Brain microvascular endothelial cell (primary cell): Measurements from ENCODE around the gene LARGE2.

ENCODE experiments used
- DNase-seq: peaks from one replicate; pipeline ENCODE4 v3.0.0-alpha.2; 2020
- H3K27ac ChIP-seq: fragments of 250-450 bp; sonication (Bioruptor Pico); 2 replicates; pipeline ENCODE4 v1.5.1; 2020; ENCODE audit warnings: mild to moderate bottlenecking, moderate library complexity
- H3K27me3 ChIP-seq: fragments of 250-450 bp; sonication (Bioruptor Pico); replicated peaks from 2 replicates; pipeline ENCODE4 v1.5.1; 2020; ENCODE audit warnings: mild to moderate bottlenecking
- H3K36me3 ChIP-seq: fragments of 250-450 bp; sonication (Bioruptor Pico); replicated peaks from 2 replicates; pipeline ENCODE4 v1.5.1; 2020; ENCODE audit warnings: mild to moderate bottlenecking
- H3K4me3 ChIP-seq: 2 replicates; pipeline ENCODE4 v1.5.1; 2011; ENCODE audit warnings: low read depth, mild to moderate bottlenecking, control low read depth, low read length, moderate library complexity
- CTCF ChIP-seq: IDR thresholded peaks from 2 replicates; pipeline ENCODE4 v1.5.1; 2011; ENCODE audit warnings: low read depth, mild to moderate bottlenecking, moderate library complexity, low read length, control low read depth, inconsistent platforms; ENCODE audit errors: missing control alignments
- in situ Hi-C: cut with HindIII; loops from 2 replicates; pipeline ENCODE4 v1.10.0; 2017; ENCODE audit warnings: low sequenced_read_pairs, low pct_ligation_motif_present

The LARGE2 gene

DNA sequence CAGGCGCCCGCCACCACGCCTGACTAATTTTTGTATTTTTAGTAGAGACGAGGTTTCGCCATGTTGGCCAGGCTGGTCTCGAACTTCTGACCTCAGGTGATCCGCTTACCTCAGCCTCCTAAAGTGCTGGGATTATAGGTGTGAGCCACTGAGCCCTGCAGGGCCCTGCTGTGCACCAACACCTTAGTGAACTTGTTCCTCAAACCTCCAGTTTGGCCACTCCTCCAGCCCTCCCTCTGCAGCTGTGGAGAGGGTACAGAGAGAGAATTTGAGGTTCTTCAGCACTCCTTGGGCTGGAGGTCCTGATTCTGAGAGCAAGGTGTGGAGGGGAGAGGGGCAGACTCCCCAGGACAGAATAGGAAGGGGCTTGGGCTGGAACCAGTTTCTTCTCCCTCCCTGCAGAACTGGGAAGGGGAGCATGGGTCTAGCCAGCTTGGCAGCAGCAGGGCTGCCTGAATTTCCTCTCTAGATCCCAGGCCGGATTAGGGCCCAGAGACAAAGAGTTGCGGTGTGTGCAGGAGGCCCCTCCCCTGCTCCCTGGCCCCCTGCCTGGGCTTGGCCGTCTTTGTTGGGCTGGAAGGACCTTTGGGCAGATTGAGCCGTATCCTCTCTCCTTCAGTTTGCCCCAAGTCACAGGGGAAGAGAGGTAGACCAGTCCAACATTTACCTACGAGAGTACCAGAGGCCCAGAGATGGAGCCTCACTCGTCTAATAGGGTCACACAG is 2.5 kb upstream of the LARGE2 start:
- no peak for DNase-seq
- no peak overlapping the region for H3K27ac ChIP-seq
- H3K4me3 ChIP-seq: no peak overlapping the region
- H3K27me3 ChIP-seq: peaks cover 32% of the 10 kb centered on the region
- in situ Hi-C loops: no loop called here
- TF ChIP-seq CTCF: no peak
- H3K36me3 ChIP-seq: peaks cover 5% of the 10 kb centered on the region

DNA sequence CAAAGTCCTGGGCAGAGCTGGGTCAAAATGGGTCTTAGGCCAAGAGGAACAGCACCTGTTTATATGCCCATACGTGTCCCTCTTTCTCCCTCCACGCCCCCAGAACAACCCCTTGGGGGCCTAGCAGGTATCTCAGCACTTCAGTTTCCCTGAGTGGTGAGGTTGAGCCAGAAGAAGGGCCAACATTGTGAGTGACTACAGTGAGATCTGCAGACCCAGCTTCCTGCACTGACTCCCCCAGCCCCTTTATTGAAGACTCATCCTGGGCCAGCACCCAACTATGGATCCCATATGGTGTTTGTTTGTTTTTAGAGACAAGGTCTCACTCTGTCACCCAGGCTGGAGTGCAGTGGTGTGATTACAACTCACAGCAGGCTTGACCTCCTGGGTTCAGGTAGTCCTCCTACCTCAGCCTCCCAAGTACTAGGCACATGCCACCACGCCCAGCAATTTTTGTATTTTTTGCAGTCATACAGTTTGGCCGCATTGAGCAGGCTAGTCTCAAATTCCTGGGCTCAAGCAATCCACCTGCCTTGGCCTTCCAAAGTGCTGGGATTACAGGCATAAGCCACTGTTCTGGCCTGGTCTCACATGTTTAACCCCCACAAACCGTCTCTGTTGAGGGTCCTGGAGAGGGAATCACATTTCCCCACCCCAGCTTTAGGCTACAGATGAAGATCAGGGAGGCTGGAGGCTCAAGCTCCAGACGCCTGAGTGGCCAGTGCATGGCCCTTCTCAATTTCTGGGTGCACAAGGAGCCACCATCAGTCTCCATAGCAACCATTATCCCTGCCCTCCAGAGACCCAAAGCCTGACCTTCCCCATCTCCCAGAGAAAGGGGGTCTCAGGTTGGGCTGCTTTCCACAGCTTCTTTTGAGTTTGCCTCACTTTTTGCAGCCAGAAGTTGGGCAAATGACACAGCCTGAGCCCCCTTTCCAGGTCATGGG is 1.7 kb upstream of the LARGE2 start:
- in situ Hi-C loops: no loop called here
- H3K27me3 ChIP-seq: peaks cover 32% of the 10 kb centered on the region
- no peak overlapping the region for H3K27ac ChIP-seq
- DNase-seq: no peak
- H3K36me3 ChIP-seq: no peaks in the 10 kb centered on the region
- H3K4me3 ChIP-seq: no peak overlapping the region
- TF ChIP-seq CTCF: no peak

- TF ChIP-seq CTCF: no peak
- Histone ChIP-seq H3K27ac (no peak overlapping the region), H3K4me3 (no peak overlapping the region), H3K36me3 (no peaks in the 10 kb centered on the region), H3K27me3 (peaks cover 32% of the 10 kb centered on the region)
- in situ Hi-C loops: no loop called here
- DNase-seq: no peak
These were observed 663 bp upstream of the LARGE2 start for GRCh38 chr11:45921561-45922424.

GRCh38 chr11:45924036-45924915 is 1.8 kb downstream of the LARGE2 start:
- in situ Hi-C loops: no loop called here
- Histone ChIP-seq H3K4me3 (no peak overlapping the region), H3K27me3 (peaks cover 32% of the 10 kb centered on the region), H3K36me3 (no peaks in the 10 kb centered on the region), H3K27ac (no peak overlapping the region)
- no peak for DNase-seq
- TF ChIP-seq CTCF: no peak

- no peak for TF ChIP-seq CTCF
- Histone ChIP-seq H3K27me3 (peaks cover 32% of the 10 kb centered on the region), H3K27ac (no peak overlapping the region), H3K36me3 (no peaks in the 10 kb centered on the region), H3K4me3 (no peak overlapping the region)
- DNase-seq: no peak
- in situ Hi-C loops: no loop called here
These were observed 2.5 kb downstream of the LARGE2 start for GRCh38 chr11:45924927-45925326.
